NCI-H146 (cell line): Measurements from ENCODE around the gene TPSD1.
"Not testable (repeated sequence)": the region's sequence is repeated elsewhere in the genome, so short reads cannot be mapped to it uniquely, and the experiment has no call there.

Experiments
- DNase-seq: peaks from one replicate; lab custom pipeline; 2025; lab: John Stamatoyannopoulos, UW

Gene TPSD1

DNA sequence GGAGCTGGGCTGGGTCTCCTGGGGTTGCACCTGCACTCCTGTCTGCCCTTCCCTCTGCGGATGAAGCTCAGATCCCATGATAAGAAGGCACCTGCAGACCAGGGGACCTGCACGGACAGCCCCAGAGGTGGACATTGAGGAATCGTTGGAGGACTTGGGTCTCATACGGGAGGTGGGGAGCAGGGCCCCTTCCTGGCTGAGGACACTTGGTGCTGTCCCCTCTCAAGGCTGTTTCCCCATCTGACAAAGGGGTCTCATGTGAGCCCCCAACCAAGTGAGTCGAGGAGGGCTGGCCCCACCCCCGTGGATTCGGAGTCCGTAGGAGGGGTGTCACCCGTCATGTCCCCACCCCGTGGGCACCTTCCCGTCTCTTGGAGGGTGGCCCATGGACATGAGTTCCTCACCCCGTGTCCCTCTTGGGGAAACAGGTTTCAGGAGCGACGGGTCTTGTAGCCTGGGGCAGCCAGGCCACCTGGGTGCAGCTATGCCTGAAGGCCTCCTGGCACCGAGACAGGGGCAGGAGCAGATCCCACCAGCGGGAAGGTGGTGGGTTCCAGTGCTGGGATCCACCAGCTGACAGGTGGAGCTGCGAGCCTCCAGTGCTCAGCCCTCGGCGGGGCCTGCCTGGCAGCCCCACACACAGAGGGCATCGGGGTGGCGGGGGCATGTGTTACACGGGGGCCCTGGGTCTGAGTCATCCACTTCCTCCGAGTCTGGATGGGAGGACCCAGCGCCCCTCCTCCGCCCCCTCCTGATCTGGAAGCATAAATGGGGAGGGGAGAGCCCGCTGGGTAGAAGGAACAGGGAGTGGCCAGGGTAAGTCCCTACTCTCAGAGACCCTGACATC lies at the start of gene TPSD1:
Gene TPSD1, plus strand, starts transcription at position 794 of the 847 bp plus-strand sequence. CDS start 212 bp downstream, outside the sequence.
- not testable (repeated sequence) for DNase-seq

DNA sequence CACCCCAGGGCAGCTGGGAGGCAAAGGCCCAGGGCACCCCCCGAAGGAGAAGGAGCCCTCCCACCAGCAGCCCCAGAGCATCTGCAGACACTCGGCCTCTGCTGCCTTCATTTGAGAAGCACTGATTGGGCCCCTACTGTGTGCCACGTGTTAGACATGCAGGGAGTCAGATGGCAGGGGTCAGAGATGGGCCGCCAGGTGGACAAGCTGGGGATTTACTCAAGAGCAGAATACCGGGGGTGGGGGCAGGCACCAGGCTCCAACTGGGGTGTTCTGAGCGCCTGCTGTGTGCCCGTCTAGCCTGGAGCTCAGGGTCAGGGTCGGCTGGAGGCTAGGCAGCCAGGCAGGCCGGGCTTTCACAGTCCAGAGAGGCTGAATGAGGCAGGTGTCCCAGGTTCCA lies 49.5 kb upstream of the TPSD1 start:
- no peak for DNase-seq

DNA sequence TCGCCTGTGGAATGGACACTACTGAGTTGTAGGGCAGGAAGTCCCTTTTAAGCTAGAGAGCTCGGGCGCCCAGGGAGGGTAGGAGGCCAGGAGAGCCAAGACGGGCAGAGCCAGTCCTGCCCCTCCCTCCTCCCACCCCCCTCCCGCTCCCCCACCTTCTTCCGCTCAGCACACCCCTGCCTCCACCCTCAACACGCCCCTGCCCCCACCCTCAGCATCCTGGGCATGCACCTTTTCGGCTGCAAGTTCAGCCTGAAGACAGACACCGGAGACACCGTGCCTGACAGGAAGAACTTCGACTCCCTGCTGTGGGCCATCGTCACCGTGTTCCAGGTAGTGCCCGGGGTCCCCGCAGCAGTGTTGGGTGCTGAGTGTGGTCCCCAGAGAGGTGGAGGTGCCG lies 49.1 kb upstream of the TPSD1 start:
- no peak for DNase-seq

DNA sequence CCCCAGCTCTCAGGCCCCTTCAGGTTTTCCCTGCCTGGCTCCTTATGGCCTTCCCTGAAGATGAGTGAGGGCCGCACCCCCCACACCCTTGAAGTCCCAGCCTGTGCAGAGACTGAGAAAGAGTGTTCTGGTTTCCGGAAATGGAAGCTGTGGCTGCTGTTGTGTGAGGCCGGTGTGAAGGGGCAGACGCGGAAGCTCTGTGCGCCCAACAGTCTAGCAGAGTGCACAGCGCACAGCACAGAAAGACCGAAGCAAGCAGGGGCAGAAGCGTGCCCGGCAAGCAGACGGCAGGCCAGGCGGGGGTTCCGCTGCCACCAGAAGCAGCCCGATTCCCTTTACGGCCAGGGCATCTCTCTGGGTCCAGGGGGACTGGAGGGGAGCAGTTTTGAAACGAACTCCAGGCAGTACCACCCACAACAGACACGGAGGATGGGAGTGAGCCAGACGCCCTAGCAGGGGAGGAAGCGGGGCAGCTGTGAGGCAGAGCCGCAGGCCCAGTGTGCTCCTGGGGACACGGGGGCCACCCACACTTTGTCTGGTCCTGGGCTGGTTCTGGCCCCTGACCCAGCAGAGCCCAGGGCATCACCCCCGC lies 47.5 kb upstream of the TPSD1 start:
- no peak for DNase-seq

DNA sequence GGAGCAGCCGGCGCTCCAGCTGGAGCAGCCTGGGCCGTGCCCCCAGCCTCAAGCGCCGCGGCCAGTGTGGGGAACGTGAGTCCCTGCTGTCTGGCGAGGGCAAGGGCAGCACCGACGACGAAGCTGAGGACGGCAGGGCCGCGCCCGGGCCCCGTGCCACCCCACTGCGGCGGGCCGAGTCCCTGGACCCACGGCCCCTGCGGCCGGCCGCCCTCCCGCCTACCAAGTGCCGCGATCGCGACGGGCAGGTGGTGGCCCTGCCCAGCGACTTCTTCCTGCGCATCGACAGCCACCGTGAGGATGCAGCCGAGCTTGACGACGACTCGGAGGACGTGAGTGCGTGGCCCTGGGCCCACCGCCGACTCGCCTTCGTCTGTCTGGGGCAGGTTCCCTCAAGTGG lies 46.8 kb upstream of the TPSD1 start:
- DNase-seq: no peak

DNA sequence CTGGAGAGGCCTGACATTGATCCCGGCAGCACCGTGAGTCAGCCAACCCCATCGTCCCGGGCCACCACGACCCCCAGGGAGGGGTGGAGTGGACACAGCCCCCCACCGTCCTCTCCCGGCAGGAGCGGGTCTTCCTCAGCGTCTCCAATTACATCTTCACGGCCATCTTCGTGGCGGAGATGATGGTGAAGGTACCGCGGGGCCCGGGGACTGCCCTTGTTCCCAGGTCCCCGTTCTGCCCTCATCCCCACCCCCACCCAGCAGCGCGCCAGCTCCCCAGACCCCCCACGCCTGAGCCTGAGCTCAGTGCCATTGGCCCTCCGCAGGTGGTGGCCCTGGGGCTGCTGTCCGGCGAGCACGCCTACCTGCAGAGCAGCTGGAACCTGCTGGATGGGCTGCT lies 45.4 kb upstream of the TPSD1 start:
- no peak for DNase-seq

DNA sequence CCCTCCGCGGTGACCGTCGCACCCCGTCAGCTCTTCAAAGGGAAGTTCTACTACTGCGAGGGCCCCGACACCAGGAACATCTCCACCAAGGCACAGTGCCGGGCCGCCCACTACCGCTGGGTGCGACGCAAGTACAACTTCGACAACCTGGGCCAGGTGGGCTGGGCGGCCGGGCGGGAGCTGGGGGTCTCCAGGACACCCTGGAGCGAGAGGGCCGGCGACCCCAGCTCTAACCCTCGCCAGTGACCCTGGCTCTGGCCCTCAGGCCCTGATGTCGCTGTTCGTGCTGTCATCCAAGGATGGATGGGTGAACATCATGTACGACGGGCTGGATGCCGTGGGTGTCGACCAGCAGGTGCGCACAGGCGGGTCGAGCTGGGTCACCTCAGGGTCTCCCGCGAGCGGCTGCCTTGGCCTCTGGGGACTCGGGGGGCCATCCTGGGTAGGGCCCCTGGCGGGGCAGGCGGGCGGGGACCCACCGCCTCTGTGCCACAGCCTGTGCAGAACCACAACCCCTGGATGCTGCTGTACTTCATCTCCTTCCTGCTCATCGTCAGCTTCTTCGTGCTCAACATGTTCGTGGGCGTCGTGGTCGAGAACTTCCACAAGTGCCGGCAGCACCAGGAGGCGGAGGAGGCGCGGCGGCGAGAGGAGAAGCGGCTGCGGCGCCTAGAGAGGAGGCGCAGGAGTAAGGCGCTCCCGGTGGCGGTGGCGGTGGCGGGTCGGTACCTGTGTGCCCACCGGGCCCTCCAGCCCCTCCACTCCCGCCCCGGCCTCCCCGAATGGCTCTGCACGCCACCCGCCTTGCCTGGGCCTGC lies 44.2 kb upstream of the TPSD1 start:
- DNase-seq: no peak

DNA sequence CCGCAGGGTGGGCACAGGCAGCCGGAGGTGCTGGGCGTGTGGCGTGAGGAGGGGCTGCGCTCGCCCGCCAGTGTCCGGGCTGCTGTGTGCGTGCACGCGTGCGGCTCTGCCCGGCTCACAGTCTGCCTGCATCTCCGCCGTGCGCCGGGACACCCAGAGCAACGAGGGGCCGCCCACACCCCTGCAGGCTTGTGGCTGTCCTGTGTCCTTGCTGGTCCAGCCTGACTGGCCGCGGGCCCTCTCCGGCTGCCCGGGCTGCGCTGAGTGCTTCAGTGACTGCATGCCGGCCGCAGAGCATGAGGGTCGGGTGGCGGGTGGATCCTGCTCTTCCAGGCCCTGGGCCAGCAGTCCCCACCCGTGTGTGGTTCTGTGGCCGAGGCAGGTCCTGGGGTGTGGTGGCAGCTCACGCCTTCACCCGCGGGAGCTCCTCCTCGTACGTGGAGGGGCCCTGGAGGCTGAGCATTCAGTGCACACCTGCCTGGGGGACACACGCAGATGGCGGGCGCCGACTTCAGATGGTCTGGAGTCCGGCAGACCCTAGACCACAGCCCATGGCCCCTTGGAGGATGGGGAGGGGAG lies 43.2 kb upstream of the TPSD1 start:
- no peak for DNase-seq

DNA sequence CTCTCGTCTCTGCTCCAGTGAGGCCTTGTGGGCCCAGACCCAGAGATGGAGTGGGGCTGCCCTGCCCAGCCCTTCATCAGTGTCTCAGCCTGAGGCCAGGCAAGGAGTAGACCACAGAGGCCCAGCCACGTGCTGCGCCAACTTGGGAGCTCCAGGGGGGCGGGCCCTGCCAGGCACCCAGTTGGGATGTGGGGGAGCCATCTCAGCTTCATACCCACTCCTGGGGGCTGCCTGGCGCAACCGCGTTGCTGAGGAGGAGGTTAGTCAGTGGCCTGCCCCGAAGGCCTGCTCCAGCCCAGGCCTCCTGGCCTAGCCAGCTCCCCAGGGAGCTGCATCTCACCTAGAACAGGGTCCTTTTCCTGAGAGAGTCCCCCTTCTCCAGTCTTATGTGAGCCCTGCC lies 42.6 kb upstream of the TPSD1 start:
- no peak for DNase-seq

DNA sequence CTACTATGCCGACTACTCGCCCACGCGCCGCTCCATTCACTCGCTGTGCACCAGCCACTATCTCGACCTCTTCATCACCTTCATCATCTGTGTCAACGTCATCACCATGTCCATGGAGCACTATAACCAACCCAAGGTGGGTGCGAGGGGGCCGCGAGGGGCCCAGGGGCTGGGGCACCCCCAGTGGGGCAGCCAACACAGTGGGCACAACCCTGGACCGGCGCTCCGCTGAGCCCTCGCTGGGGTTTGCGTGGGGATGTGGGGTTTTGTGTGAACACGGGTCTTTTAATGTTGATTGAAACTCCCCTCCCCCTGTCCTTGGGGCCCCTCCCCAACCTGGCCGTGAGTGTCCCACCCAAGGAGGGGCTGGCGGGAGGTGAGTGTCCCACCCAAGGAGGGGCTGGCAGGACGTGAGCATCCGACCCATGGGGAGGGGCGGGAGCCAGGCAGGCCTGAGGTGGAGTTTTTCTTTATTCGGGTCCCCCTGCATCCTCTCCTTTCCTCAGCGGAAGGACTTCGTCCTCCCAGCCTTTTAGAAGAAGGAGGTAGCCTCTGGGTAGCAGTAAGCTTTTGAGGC lies 42.0 kb upstream of the TPSD1 start:
- DNase-seq: no peak

DNA sequence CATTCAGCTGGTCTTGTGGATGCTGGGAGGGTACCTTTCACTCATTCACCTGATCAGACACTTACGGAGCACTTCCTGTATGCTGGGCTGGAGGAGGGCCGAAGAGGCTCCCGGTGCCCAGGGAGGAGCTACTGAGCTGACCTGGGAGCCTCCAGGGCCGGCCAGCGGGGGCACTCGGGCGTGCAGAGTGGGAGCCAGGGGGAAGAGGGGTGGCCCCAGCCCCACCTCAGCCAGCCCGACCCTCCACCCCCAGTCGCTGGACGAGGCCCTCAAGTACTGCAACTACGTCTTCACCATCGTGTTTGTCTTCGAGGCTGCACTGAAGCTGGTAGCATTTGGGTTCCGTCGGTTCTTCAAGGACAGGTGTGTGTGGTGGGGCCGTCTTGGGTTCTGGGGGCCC lies 41.1 kb upstream of the TPSD1 start:
- no peak for DNase-seq

DNA sequence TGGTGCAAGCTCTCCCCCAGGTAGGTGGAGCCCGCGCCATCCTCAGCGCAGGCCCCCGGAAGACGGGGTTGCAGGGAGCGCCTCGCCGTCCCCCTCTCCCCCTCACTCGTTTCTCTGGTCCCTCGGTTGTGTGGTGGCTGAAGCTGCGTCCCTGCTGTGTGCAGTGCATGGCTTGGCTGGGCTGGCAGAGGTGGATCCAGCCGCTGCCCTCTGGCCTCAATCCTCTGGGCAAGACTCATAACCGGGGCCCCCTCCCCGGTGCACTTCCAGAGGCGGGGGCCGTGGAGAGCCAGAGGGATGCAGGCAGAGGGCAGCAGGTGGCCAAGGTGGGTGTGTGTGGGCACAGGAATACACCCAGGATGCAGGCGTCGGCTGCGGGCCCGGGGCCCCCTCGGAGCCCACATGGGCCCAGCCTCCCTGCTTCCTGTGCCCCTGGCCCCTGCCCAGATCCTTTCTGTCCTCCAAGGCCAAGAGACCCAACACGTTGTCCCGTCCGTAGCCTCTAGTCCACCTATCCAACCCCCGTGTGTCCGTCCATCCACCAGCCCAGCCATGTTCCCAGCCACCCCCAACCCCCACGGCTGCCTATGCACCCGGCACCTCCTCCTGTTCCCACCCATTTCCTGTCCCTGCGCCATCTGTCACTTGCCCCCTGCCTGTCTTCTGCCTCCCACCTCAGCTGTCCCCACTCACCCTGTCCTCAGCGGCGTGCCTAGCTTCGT lies 40.1 kb upstream of the TPSD1 start:
- no peak for DNase-seq

DNA sequence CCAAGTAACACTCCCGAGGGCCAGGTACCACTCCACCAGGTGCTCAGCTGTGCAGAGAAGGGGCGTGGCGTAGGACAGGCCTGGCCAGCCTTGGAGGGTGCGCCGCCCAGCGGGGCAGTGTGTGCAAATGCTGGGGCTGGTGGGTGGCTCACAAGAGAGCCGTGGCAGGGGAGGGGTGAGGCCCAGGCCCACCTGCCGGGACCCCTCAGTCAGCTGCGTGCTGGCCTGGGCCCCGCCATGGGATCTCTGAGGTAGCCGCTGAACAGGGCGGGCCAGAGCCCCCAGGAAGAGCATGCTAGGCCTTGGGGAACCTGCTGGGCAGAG lies 39.6 kb upstream of the TPSD1 start:
- peak; percentile 15 for DNase-seq

DNA sequence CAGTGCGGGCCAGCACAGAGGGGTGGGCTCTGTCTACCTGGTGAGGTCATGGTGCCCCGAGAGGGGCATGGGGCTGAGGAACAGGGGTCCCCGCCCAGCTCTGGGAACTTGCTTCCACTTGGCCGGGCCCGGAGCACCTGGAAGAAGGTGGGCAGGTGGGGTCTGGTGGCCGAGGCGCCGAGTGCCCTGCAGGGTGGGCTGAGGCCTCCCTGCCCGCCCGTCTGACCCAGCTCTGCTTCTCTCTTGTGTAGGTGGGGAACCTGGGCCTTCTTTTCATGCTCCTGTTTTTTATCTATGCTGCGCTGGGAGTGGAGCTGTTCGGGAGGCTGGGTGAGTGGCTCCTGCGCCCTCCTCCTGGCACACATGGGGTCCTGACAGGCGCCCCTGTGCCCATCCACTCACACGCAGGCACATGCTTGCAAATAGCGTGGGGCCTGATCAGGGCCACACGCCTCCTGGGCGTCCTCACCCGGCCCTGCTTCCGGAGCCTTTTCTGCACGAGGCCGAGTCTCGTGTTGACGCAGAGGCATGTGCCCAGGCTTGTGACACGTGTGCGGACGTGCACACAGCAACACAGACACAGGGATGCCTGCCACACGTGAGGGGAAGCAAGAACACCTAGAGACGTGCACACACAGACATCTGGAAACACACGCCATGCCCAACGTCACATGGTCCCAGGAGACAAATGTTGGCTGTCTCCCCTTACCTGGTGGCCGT lies 39.0 kb upstream of the TPSD1 start:
- no peak for DNase-seq

DNA sequence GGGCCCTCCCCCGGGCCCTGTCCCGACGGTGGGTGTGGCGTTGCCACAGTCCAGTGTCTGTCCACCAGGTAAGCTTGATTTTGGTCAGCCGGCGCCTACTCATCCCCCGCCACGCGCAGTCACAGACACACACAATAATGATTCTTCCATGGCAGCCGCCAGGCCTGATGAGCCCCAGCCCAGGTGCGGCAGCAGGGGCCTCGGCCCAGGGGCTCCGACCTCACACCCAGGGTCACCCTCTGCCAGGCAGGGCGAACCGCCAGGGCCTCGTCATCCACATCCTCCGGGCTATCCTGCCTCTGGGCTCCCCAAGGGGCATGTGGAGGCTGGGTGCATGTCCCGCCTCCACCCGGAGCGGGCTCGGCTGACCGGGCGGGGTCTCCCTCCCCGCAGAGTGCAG lies 38.3 kb upstream of the TPSD1 start:
- no peak for DNase-seq

DNA sequence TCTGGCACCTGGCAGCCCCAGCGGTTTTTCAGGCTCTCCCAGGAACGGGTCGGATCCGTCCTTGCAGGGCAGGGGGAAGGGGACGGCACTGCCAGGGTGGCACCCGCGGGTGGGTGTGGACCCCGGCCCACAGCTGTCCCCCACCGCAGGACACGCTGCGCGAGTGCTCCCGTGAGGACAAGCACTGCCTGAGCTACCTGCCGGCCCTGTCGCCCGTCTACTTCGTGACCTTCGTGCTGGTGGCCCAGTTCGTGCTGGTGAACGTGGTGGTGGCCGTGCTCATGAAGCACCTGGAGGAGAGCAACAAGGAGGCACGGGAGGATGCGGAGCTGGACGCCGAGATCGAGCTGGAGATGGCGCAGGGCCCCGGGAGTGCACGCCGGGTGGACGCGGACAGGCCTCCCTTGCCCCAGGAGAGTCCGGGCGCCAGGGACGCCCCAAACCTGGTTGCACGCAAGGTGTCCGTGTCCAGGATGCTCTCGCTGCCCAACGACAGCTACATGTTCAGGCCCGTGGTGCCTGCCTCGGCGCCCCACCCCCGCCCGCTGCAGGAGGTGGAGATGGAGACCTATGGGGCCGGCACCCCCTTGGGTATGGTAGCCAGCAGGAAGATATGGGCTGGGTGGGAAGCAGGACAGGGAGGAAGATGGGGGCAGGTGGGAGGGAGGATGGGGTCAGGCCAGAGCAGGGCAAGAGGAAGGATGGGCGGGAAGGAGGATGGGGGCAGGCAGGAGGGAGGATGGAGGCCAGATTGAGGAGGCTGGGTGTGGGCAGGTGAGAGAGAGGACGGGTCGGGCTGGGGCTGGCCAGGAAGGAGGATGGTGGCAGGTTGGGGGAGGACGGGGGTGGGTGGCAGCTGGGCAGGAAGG lies 37.6 kb upstream of the TPSD1 start:
- no peak for DNase-seq

DNA sequence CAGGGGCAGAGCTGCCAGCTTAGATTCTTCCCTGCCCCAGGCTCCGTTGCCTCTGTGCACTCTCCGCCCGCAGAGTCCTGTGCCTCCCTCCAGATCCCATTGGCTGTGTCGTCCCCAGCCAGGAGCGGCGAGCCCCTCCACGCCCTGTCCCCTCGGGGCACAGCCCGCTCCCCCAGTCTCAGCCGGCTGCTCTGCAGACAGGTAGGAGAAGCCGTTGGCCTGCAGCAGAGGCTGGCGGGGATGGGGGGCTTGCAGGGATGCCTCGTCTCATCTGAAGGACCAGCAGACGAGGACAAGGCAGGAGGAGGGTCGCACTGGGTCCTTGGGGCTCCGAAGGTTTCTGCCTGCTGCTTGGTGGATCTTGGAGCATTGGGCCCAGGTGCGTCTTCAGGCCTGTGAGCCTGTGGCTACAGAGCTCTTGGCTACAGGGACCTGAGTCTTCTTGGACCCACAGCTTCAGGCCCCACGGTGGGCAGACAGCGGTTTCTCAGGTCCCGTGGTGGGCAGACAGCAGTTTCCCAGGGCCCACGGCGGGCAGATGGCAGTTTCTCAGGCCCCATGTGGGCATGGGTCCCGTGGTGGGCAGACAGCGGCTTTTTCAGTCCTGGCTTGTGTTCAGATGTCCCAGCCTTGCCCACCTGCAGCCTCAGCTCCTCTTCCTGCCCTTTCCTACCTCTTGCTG lies 36.8 kb upstream of the TPSD1 start:
- no peak for DNase-seq

DNA sequence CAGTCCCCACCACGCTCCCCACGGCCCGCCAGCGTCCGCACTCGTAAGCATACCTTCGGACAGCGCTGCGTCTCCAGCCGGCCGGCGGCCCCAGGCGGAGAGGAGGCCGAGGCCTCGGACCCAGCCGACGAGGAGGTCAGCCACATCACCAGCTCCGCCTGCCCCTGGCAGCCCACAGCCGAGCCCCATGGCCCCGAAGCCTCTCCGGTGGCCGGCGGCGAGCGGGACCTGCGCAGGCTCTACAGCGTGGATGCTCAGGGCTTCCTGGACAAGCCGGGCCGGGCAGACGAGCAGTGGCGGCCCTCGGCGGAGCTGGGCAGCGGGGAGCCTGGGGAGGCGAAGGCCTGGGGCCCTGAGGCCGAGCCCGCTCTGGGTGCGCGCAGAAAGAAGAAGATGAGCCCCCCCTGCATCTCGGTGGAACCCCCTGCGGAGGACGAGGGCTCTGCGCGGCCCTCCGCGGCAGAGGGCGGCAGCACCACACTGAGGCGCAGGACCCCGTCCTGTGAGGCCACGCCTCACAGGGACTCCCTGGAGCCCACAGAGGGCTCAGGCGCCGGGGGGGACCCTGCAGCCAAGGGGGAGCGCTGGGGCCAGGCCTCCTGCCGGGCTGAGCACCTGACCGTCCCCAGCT lies 35.7 kb upstream of the TPSD1 start:
- no peak for DNase-seq
